ENCODE results near the gene SERINC4.

The SERINC4 gene

DNA sequence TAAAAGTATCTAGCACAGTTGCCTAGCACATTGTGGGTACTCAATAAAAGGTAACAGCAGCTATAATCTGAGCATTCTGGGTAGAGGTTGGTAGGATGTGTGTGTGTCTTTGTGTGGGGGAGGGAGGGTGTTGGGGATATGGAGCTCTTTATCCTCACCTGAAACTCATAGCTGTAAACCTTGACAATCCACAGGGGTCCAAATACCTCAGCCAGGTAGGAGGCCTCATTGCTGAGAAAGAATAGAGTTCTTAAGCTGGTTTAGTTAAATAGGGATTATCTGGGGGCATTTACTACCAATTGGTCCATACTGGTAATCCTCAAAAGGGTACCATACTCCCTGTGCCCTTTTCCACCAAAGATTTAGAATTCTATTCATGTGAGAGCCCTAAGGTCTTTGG, 4.0 kb downstream of the SERINC4 start:
- DNase-seq = no peak

GRCh38 chr15:43795197-43795596, 4.8 kb downstream of the SERINC4 start:
- DNase-seq = no peak

DNA sequence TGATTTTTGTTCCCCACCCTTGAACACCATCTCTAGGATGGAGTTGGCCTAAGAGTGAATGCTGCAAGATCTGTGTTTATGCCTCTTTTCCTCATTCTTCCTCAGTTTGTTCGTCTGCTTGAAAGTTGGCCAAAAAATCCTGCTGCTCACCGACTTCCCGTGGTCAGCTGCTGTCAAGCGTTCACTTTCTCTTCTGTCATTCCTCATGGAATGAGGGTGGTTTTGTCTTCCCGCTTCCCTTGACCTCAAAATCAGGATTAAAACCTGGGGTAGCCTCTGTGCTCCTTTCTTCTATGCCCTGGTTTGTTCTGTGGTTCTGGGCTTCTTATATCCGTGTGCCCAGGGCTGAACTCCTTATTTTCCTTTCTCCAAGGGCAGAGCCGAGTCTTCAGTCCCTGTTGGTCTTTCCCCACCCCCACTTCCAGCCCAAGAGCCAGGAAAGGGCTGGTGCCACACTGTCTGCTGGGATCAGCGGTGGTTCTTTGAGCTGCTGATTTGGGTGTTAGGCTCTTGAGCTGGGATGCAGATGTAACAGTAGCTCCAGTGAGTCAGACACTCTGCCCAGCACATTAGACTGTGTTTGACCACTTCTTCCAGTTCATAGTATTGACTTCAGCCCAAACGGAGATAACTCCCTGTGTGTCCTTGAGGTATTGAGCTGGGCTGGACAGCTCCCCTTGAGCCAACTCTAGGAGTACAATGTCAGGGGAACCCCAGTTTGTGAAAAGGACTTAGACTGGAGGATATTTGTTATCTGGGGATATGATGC, 5.6 kb downstream of the SERINC4 start:
- DNase-seq = no peak

GRCh38 chr15:43793647-43794046, 6.4 kb downstream of the SERINC4 start:
- no peak for DNase-seq

DNA sequence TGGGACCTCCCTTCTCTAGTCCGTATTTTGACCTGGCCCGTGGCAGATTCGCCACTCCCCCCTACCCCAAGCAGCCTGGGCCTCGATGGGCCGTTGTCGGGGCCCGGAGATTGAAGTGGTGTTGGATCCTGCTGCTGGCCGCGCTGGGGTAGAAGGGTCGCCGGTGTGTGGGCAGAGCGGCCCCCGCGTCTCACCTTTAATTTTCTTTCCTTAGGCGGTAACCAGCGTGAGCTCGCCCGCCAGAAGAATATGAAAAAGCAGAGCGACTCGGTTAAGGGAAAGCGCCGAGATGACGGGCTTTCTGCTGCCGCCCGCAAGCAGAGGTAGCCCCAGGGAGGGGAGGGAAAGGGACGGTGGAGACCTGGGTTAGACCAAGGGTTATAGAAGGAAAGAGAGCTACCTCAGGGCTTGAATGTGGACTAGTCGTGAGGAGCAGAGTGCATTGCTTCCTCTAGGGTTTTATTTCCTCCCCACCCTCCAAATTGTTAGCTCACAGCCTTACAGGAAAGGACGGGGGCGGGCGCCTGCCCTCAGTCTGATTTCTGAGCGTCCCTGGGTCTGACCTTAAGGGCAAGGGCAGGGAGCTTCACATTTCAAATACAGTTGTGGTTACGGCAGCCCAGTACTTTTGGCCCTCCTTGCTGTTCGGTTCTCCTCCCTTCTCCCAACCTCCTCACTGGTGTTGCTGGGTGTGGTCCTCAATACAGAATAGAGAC, 7.1 kb downstream of the SERINC4 start:
- peak; percentile 40 for DNase-seq

DNA sequence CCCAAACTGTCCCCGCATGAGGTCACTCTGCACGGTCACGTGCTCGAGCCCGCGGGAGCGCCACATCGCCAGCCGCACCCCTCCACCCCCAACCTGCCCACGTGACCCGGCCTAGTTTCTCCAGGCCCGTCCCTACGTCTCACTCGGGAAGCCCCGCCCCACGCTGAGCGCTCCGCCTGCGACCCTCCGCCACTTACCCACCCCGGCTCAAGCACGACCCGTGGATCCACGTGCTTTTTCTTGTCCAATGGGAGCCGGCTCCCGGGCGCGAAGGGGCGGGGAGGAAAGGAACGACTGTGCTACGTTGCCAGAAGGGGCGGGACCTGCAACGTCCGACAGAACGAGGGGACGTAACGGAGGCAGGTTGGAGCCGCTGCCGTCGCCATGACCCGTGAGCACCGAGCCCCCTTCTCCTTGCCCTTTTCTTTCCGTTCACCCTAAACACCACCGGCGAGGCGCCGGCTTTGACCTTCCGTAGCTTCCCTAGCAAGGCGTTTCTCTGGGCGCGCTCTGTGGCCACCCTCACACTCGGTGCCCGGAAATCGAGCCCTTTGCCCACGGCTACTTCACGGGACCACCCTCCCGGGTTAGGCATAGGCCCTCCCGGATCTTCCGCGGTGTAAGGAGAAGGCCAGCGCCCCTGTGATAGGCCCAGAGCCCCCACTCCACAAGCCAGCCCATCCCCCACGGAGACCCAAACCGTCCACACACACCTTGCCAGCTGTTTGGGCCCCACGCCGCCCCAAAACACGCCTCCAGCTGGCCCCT, 7.8 kb downstream of the SERINC4 start, which contains the start of gene SERF2:
TSS of gene SERF2 (plus strand) at position 328 of the 768 bp plus-strand sequence. CDS start at position 385, 57 bp downstream.
- peak; percentile 100 for DNase-seq

DNA sequence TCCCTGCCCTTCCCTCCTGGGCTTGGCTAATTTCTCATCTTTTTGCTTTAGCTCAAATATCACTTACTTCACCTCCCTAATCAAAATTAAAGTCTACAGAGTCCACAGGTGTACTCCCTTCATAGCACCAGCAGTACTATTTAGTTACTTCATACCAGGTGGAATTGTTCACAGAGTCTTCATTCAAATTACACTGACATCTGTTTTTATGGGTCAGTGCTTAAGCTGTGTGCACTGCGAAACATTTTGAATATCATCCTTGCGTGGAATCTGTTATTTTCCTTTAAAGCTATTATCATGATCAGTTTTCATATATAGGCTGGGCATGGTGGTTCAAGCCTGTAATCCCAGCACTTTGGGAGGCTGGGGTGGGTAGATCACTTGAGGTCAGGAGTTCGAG, 10.6 kb downstream of the SERINC4 start:
- DNase-seq = no peak

DNA sequence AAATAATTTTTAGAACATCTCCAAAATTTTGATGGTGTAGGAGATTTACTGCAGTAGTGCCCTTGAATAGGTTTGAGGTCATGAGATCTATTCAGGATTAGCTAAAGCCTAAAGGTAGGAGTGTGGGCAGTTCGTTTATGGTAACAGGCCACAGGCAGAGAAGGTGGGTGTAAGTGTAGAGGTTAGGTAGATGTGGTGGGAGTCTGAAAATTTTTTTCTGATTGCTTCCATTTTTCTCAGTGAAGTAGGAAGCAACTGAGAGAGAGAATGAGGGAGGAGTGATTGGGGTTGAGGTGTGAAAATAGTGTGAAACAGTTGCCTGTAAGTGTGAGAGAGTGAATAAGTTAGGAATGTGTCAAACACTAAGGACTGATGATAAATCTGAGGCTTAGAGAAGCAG, 21.0 kb downstream of the SERINC4 start:
- DNase-seq = no peak

- peak; percentile 80 for DNase-seq
Measured at GRCh38 chr15:43777267-43777914, 22.6 kb downstream of the SERINC4 start.

DNA sequence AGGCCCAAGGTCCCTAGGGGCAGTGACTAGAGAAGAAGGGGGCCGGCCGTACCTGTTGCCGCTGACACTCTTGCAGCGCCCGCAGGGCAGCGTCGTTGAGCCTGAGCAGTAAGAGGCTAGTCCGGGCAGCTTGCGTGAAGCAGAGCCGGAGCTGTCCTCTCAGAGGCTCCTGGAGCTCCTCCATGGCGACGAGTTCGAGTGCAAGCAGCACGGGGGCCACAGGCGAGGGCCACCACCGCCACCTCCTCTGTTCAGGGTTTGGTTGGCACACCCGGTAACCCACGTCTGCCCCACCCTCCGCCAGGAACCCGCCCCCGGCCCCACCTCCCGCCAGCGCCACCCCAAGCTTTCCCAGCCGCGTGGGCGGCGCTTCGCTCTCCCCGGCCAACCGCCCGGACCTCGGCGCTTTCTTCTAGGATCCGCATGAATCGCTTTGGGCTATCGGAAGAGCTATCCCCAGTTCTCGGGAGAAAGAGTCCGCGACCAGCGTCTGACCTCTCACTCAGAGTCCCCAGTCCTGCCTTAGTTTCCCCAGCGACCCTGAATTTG, 23.2 kb downstream of the SERINC4 start, which contains the start of gene ELL3:
TSS of gene ELL3 (minus strand) at position 249 of the 549 bp plus-strand sequence. CDS start at position 184, 65 bp downstream.
- DNase-seq = peak; percentile 77

- peak; percentile 84 for DNase-seq
Measured at GRCh38 chr15:43776101-43776717, 23.8 kb downstream of the SERINC4 start.

GRCh38 chr15:43775411-43775965, 24.5 kb downstream of the SERINC4 start:
- no peak for DNase-seq

GRCh38 chr15:43774062-43774461, 26.0 kb downstream of the SERINC4 start:
- no peak for DNase-seq

DNA sequence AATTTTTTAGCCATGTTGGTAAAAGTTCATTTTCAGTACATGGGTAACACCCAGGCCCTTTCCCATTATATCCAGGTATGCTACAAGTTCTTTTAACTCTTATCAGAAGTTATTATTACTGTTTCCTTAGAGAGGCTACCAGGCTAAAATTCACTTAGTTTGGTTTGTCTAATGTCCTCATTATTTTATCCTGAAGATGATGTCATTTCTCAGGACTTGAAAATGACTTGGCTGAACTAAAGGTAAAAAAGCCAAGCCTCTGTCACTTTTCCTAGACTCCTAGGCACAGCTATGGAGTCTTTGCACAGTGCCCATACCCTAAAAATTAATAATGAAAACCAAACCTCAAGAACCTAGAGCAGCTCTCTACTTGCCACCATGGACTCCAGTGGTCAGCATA, 27.4 kb downstream of the SERINC4 start:
- no peak for DNase-seq

GRCh38 chr15:43771816-43772215, 28.2 kb downstream of the SERINC4 start:
- DNase-seq = no peak

GRCh38 chr15:43769584-43770228, 30.3 kb downstream of the SERINC4 start:
- peak; percentile 48 for DNase-seq

- no peak for DNase-seq
Measured at GRCh38 chr15:43763819-43764446, 36.1 kb downstream of the SERINC4 start.

- no peak for DNase-seq
Measured at GRCh38 chr15:43762824-43763223, 37.2 kb downstream of the SERINC4 start.

DNA sequence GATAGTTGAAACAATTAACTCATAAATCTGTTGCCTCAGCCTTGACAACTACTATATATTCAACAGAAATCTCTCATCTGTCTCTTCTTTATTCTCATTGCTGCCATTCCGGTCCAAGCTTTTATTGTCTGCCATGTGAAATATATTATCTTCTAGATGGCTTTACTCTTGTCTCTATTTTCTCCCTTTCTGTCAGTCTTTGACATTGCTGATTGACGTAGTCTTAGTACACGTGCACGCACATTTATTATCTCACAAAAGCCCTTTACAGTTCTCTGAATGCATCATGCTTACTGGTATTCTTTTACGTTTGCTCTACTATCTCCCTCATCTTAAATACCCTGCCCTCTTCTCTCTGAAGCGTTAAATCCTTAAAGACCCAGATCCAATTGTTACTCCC, 48.1 kb downstream of the SERINC4 start:
- no peak for DNase-seq

DNA sequence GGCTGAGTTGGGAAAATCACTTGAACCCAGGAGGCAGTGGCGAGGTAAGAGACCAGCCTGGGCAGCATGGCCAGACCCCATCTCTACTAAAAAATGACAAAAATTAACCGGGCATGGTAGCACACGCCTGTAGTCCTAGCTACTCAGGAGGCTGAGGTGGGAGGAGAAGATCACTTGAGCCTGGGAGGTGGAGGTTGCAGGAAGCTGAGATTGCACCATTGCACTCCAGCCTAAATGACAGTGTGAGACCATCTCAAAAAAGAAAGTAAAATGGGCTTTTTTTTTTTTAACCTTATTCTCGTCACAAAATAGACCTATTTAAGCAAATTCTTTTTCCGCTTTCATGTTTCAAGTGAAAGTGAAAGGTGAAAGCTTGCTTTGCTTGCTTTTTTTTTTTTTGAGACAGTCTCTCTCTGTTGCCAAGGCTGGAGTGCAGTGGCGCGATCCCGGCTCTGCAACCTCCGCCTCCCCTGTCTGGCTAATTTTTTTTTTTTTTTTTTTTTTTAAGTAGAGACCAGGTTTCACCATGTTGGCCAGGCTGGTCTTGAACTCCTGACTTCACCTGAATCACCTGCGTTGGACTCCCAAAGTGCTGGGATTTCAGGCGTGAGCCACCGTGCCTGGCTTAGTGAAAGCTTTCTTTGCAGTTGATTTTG, 50.2 kb downstream of the SERINC4 start:
- peak; percentile 62 for DNase-seq
